CD14-positive monocyte (primary cell): ENCODE measurements around the gene UVRAG. TPM values are rescaled to one million over a fixed set of nuclear protein-coding genes. Genes with fewer than 3 reads are reported as not detected.

Experiments
- DNase-seq, 3 donors: peaks; one replicate each; pipeline ENCODE4 v3.0.0-alpha.2; 2011 to 2022
- H2AFZ ChIP-seq: 2 replicates; pipeline ENCODE4 v1.6.0; 2012; ENCODE audit warnings: mild to moderate bottlenecking, low read depth, low read length, inconsistent platforms; ENCODE audit not compliant: insufficient read depth, poor library complexity, severe bottlenecking
- H3K27ac ChIP-seq, 2 donors: 1 replicate in 1 of 2; 2 replicates in 1 of 2; pipeline ENCODE4 v1.5.1; 2012 to 2013; ENCODE audit warnings: low read length in 2 of 2, control low read depth in 1 of 2, inconsistent platforms in 1 of 2, low read depth in 1 of 2, mild to moderate bottlenecking in 1 of 2
- H3K27me3 ChIP-seq, 2 donors: one replicate each; pipeline versions ENCODE4 v1.6.0 to v1.6.1; 2011 to 2013; ENCODE audit warnings: low read length in 2 of 2; ENCODE audit not compliant: control insufficient read depth in 2 of 2, insufficient read depth in 2 of 2
- H3K36me3 ChIP-seq, 2 donors: replicated peaks in 1 of 2; 1 replicate in 1 of 2; 2 replicates in 1 of 2; pipeline versions ENCODE4 v1.5.1 to v1.6.1; 2012 to 2013; ENCODE audit warnings: low read length in 2 of 2, control low read depth in 1 of 2, inconsistent platforms in 1 of 2, mild to moderate bottlenecking in 1 of 2; ENCODE audit not compliant: insufficient read depth in 2 of 2, control insufficient read depth in 1 of 2
- H3K4me1 ChIP-seq, 2 donors: 1 replicate in 1 of 2; 2 replicates in 1 of 2; pipeline versions ENCODE4 v1.5.1 to v1.6.1; 2012 to 2013; ENCODE audit warnings: low read length in 2 of 2, control low read depth in 1 of 2, inconsistent platforms in 1 of 2, mild to moderate bottlenecking in 1 of 2, moderate library complexity in 1 of 2; ENCODE audit not compliant: insufficient read depth in 2 of 2, control insufficient read depth in 1 of 2
- H3K4me2 ChIP-seq: replicated peaks from 2 replicates; pipeline ENCODE3; 2012; ENCODE audit warnings: low read length, moderate library complexity, mild to moderate bottlenecking; ENCODE audit not compliant: poor library complexity, severe bottlenecking; ENCODE audit errors: extremely low read depth
- H3K4me3 ChIP-seq, 3 experiments: fragments of 200-600 bp in 1 of 3; sonication (generic) in 1 of 3; replicated peaks in 1 of 3; 1 replicate in 2 of 3; 2 replicates in 1 of 3; pipeline ENCODE4 v1.5.1; 2011 to 2013; ENCODE audit warnings: low read length in 3 of 3, mild to moderate bottlenecking in 3 of 3, control low read depth in 2 of 3, low read depth in 2 of 3, inconsistent platforms in 1 of 3, moderate library complexity in 1 of 3
- H3K79me2 ChIP-seq: 2 replicates; pipeline ENCODE4 v1.6.0; 2012; ENCODE audit warnings: mild to moderate bottlenecking, control low read depth, inconsistent platforms, low read length, moderate library complexity; ENCODE audit not compliant: insufficient read depth
- H3K9ac ChIP-seq: 2 replicates; pipeline ENCODE4 v1.6.0; 2017; ENCODE audit warnings: low read length, mild to moderate bottlenecking; ENCODE audit not compliant: insufficient read depth, poor library complexity, severe bottlenecking
- H3K9me3 ChIP-seq, 2 donors: replicated peaks in 1 of 2; 1 replicate in 1 of 2; 2 replicates in 1 of 2; pipeline versions ENCODE4 v1.5.1 to v1.6.1; 2012 to 2013; ENCODE audit warnings: low read length in 2 of 2, control low read depth in 1 of 2; ENCODE audit not compliant: control insufficient read depth in 1 of 2, insufficient read depth in 1 of 2
- H4K20me1 ChIP-seq: 2 replicates; pipeline ENCODE4 v1.6.0; 2012; ENCODE audit warnings: mild to moderate bottlenecking, low read length, control low read depth, moderate library complexity; ENCODE audit not compliant: insufficient read depth
- H3K27ac Mint-ChIP-seq, 7 donors: one replicate each; pipeline ENCODE4 v1.8.0; 2020; ENCODE audit warnings: mild to moderate bottlenecking in 7 of 7, mixed read lengths in 7 of 7, moderate library complexity in 6 of 7, inconsistent platforms in 2 of 7
- H3K27me3 Mint-ChIP-seq, 3 donors: one replicate each; pipeline ENCODE4 v1.8.0; 2021 to 2022; ENCODE audit warnings: low read depth in 3 of 3, mild to moderate bottlenecking in 3 of 3, mixed read lengths in 3 of 3, moderate library complexity in 3 of 3, inconsistent platforms in 1 of 3
- H3K36me3 Mint-ChIP-seq, 2 donors: one replicate each; pipeline ENCODE4 v1.8.0; 2020; ENCODE audit warnings: mixed read lengths in 2 of 2, inconsistent platforms in 1 of 2, mild to moderate bottlenecking in 1 of 2
- H3K4me1 Mint-ChIP-seq: one replicate; pipeline ENCODE4 v1.8.0; 2020; ENCODE audit warnings: mild to moderate bottlenecking, mixed read lengths
- H3K4me3 Mint-ChIP-seq, 2 donors: one replicate each; pipeline ENCODE4 v1.8.0; 2020; ENCODE audit warnings: mild to moderate bottlenecking in 2 of 2, mixed read lengths in 2 of 2, moderate library complexity in 1 of 2
- H3K9me3 Mint-ChIP-seq, 7 donors: one replicate each; pipeline ENCODE4 v1.8.0; 2020 to 2022; ENCODE audit warnings: mixed read lengths in 7 of 7, mild to moderate bottlenecking in 6 of 7, moderate library complexity in 6 of 7, inconsistent platforms in 2 of 7
- CTCF ChIP-seq: fragments of 200-600 bp; IDR thresholded peaks from one replicate; pipeline ENCODE4 v1.8.0; 2022; ENCODE audit warnings: antibody characterized with exemption, mild to moderate bottlenecking
- WGBS: methylation state at CpG from one replicate; pipeline ENCODE4 v1.1.5; 2013; ENCODE audit warnings: missing lambda C conversion rate; ENCODE audit not compliant: insufficient coverage; 5-methylcytosine and 5-hydroxymethylcytosine counted together
- intact Hi-C, 2 donors: fragments of 100-400 bp; cut with micrococcal nuclease; formaldehyde crosslinking; loops; one replicate each; pipeline versions ENCODE4 v1.15.0 to v1.15.1; 2023
- polyA plus RNA-seq, 3 donors: library from polyadenylated mRNA; depleted of rRNA in 1 of 3; unstranded in 2 of 3; stranded (reverse) in 1 of 3; fragments of 300-500 nt in 2 of 3; fragments of >200 nt in 1 of 3; fragmentation: Illumina TruSeq in 2 of 3; gene quantifications; 1 replicate in 2 of 3; 2 replicates in 1 of 3; pipeline ENCODE4 v1.2.3, GENCODE V29; 2012 to 2021

The UVRAG gene
- polyA plus RNA-seq, 3 donors = 13.7 to 20.5 (median 20.0) TPM

- Histone ChIP-seq H2AFZ (no peak overlapping the region), H3K4me1 (peaks cover 5 to 10% of the 10 kb centered on the region in 2 donors), H3K79me2 (peaks cover 74% of the 10 kb centered on the region), H4K20me1 (no peaks in the 10 kb centered on the region), H3K9me3 (no peaks in the 10 kb centered on the region), H3K36me3 (peaks cover 2 to 26% of the 10 kb centered on the region in 2 donors), H3K27ac (no peak overlapping the region), H3K4me3 (no peak overlapping the region), H3K4me2 (no peak overlapping the region), H3K27me3 (no peaks in the 10 kb centered on the region), H3K9ac (no peak overlapping the region)
- Mint-ChIP-seq H3K36me3 (peaks cover 22 to 34% of the 10 kb centered on the region in 2 donors), H3K4me3 (no peak overlapping the region), H3K4me1 (peaks cover 19% of the 10 kb centered on the region), H3K9me3 (peaks cover 0 to 2% (median 0%) of the 10 kb centered on the region in 7 donors), H3K27ac (no peak overlapping the region), H3K27me3 (no peaks in the 10 kb centered on the region)
- no peak for TF ChIP-seq CTCF
- no peak for DNase-seq
- intact Hi-C loops = no loop called here
These were observed 69.3 kb downstream of the UVRAG start for GRCh38 chr11:75884321-75884720.

DNA sequence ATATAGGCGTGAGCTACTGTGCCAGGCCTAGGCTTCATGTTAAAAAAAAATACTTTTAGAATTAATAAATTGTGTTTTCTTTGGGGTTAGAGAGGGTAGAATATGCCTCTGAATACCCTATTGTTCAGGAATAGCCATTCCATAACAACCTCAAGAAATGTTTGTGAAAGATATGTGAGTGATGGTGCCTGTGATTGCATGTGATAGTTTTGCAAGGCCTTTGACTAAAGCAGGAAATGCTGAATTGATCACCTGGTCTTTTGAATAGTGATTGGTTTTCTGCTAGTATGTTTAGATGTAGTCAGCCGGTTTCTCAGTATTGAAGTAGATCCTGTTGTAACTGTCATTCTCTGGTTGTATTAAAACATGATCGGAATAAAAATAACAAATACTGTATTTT lies 73.4 kb downstream of the UVRAG start:
- Mint-ChIP-seq H3K27ac (no peak overlapping the region), H3K4me1 (peaks cover 52% of the 10 kb centered on the region), H3K36me3 (peaks cover 29 to 37% of the 10 kb centered on the region in 2 donors), H3K4me3 (no peak overlapping the region), H3K27me3 (no peaks in the 10 kb centered on the region), H3K9me3 (peaks cover 0 to 8% (median 5%) of the 10 kb centered on the region in 7 donors)
- no CpG with 5 or more reads among the region's 3 CpGs for WGBS
- Histone ChIP-seq H3K27me3 (no peaks in the 10 kb centered on the region), H3K27ac (no peak overlapping the region), H2AFZ (no peak overlapping the region), H3K79me2 (peaks cover 81% of the 10 kb centered on the region), H3K4me3 (no peak overlapping the region), H3K9me3 (no peaks in the 10 kb centered on the region), H3K9ac (no peak overlapping the region), H3K36me3 (peaks cover 6 to 13% of the 10 kb centered on the region in 2 donors), H4K20me1 (no peaks in the 10 kb centered on the region), H3K4me2 (no peak overlapping the region), H3K4me1 (peaks cover 37 to 42% of the 10 kb centered on the region in 2 donors)
- TF ChIP-seq CTCF = no peak
- intact Hi-C loops = no loop called here
- DNase-seq = no peak
